K562 (cell line): Measurements from ENCODE around the gene MXRA7. TPM values are rescaled to one million over a fixed set of nuclear protein-coding genes. Genes with fewer than 3 reads are reported as not detected.

Experiments
- ARID3B ChIP-seq: fragments of 250-450 bp; sonication (Bioruptor Pico); IDR thresholded peaks from 2 replicates; pipeline ENCODE4 v1.4.0; 2020; ENCODE audit warnings: borderline replicate concordance
- CEBPG ChIP-seq, 3 experiments: fragments of 200-800 bp in 1 of 3; sonication (Bioruptor generic) in 1 of 3; sonication (generic) in 1 of 3; formaldehyde crosslinking in 1 of 3; IDR thresholded peaks in 2 of 3; conservative IDR thresholded peaks in 1 of 3; 2 replicates each; pipeline versions ENCODE4 v1.6.1 to v1.8.0; 2016 to 2022; ENCODE audit warnings: missing compliant biosample characterization in 2 of 3, missing genetic modification characterization in 2 of 3, mild to moderate bottlenecking in 1 of 3, missing genetic modification reagents in 1 of 3
- CREB3L1 ChIP-seq: fragments of 450-650 bp; IDR thresholded peaks from 2 replicates; pipeline ENCODE4 v1.6.1; 2014; ENCODE audit warnings: low read depth, mild to moderate bottlenecking, moderate library complexity, borderline replicate concordance
- ESRRA ChIP-seq: fragments of 450-650 bp; IDR thresholded peaks from 2 replicates; pipeline ENCODE4 v1.6.1; 2014; ENCODE audit warnings: low read depth, mild to moderate bottlenecking, moderate library complexity, borderline replicate concordance
- HEY1 ChIP-seq: fragments of 250-450 bp; sonication (Bioruptor Pico); IDR thresholded peaks from 2 replicates; pipeline ENCODE4 v1.5.0; 2020; ENCODE audit warnings: mild to moderate bottlenecking, moderate library complexity, borderline replicate concordance
- KLF6 ChIP-seq: fragments of 250-450 bp; sonication (Bioruptor Pico); IDR thresholded peaks from 2 replicates; pipeline ENCODE4 v1.4.0; 2020; ENCODE audit warnings: mild to moderate bottlenecking, moderate library complexity, borderline replicate concordance
- MYBL2 ChIP-seq, 2 experiments: fragments of 450-650 bp in 1 of 2; sonication (generic) in 1 of 2; formaldehyde crosslinking in 1 of 2; IDR thresholded peaks; 2 replicates each; pipeline versions ENCODE4 v1.6.1 to v1.8.1; 2017 to 2022; ENCODE audit warnings: borderline replicate concordance in 1 of 2, inconsistent platforms in 1 of 2, low read depth in 1 of 2, mild to moderate bottlenecking in 1 of 2, missing genetic modification reagents in 1 of 2, moderate library complexity in 1 of 2
- PRDM10 ChIP-seq: fragments of 450-650 bp; IDR thresholded peaks from 2 replicates; pipeline ENCODE4 v1.6.1; 2018; ENCODE audit not compliant: partially characterized antibody
- SAFB2 ChIP-seq: fragments of 200-400 bp; formaldehyde crosslinking; IDR thresholded peaks from 2 replicates; pipeline ENCODE4 v1.6.1; 2018; ENCODE audit warnings: borderline replicate concordance, low read length, low read depth, moderate library complexity; ENCODE audit not compliant: severe bottlenecking
- SIRT6 ChIP-seq: IDR thresholded peaks from one replicate; pipeline ENCODE4 v1.6.1; 2012; ENCODE audit warnings: low read depth, mild to moderate bottlenecking, control low read depth, inconsistent platforms, low read length, moderate library complexity
- TAL1 ChIP-seq: fragments of 450-650 bp; IDR thresholded peaks from 2 replicates; pipeline ENCODE4 v1.6.1; 2016; ENCODE audit warnings: mild to moderate bottlenecking
- TCF7L2 ChIP-seq: fragments of 150-350 bp; IDR thresholded peaks from 2 replicates; pipeline ENCODE4 v1.6.1; 2016; ENCODE audit warnings: low read depth, mild to moderate bottlenecking, low read length, moderate library complexity
- polyA plus RNA-seq, 8 experiments: library from polyadenylated mRNA; depleted of rRNA in 4 of 8; stranded (reverse) in 5 of 8; unstranded in 3 of 8; fragments of >200 nt; fragmentation: Nextera tagmentation in 2 of 8; fragmentation: Illumina TruSeq in 1 of 8; extraction: Ambion mirVana in 2 of 8; extraction: Trizol in 1 of 8; gene quantifications; 2 replicates each; pipeline versions ENCODE4 v1.2.1 to v1.2.3, GENCODE V29; 2011 to 2014; ENCODE audit warnings: inconsistent platforms in 1 of 8, missing spikeins in 1 of 8
- total RNA-seq, 7 experiments: library from RNA; depleted of rRNA in 6 of 7; stranded (reverse); fragments of >200 nt in 6 of 7; fragmentation: Illumina TruSeq in 2 of 7; extraction: Trizol in 2 of 7; gene quantifications; 2 replicates each; pipeline versions ENCODE4 v1.2.1 to v1.2.3, GENCODE V29; 2011 to 2021; ENCODE audit warnings: low replicate concordance in 1 of 7

The MXRA7 gene
- total and polyA plus RNA-seq, 9 of the 15 experiments (the other 6 are each of a cell fraction or from before 2014, with no cell fraction given), result 2.6 to 38.4 (median 14.3) TPM

- no peak for TF ChIP-seq KLF6 (CRISPR knock-in tag)
- no peak for TF ChIP-seq TCF7L2
- no peak; the same call in 1 of the 2 replicates for TF ChIP-seq ESRRA
- peak; percentile 47; the same call in 1 of the 2 replicates for TF ChIP-seq CREB3L1
- TF ChIP-seq SAFB2, result no peak
- peak; percentile 83 for TF ChIP-seq PRDM10
- no peak for TF ChIP-seq ARID3B (CRISPR knock-in tag)
- no peak for TF ChIP-seq MYBL2 (IDR thresholded peaks at IDR 0.05; ENCODE audit: low read depth)
- no peak for TF ChIP-seq MYBL2 (CRISPR knock-in tag; IDR thresholded peaks at IDR 0.05; ENCODE audit: borderline replicate concordance)
- TF ChIP-seq TAL1, result peak; percentile 31; the same call in 1 of the 2 replicates
- TF ChIP-seq HEY1 (CRISPR knock-in tag), result no peak
- TF ChIP-seq SIRT6, result no peak
- no peak for TF ChIP-seq CEBPG (CRISPR knock-in tag; IDR thresholded peaks at IDR 0.05)
- TF ChIP-seq CEBPG (tag; conservative IDR thresholded peaks at IDR 0.05 in 1 of 2, IDR thresholded peaks at IDR 0.05 in 1 of 2), result no peak
These were observed 50.7 kb downstream of the MXRA7 start (continued) for GRCh38 chr17:76659928-76660655.
